OCI-LY7 (cell line): ENCODE data around the gene MRPL55. TPM values are rescaled to one million over a fixed set of nuclear protein-coding genes. Genes with fewer than 3 reads are reported as not detected.

ENCODE experiments used
- Bru-seq: library from RNA; stranded (reverse); fragments of 400-500 nt; gene quantifications from one replicate; lab custom pipeline; 2021; lab: Mats Ljungman, UMichigan
- BruChase-seq, 2 experiments: library from RNA; stranded (reverse); fragments of 400-500 nt; gene quantifications; one replicate each; lab custom pipeline; 2021; lab: Mats Ljungman, UMichigan
- BruUV-seq: library from RNA; stranded (reverse); fragments of 400-500 nt; replicated peaks from 2 replicates; lab custom pipeline; 2021; lab: Mats Ljungman, UMichigan
- CTCF ChIA-PET: fragments of 300-600 bp; sonication (Branson Sonifier 250); formaldehyde crosslinking; loops from one replicate; lab custom pipeline; 2022; ENCODE audit warnings: antibody characterized with exemption; ENCODE audit not compliant: unreplicated experiment; lab: Charles Lee
- POLR2A ChIA-PET: fragments of 300-600 bp; sonication (Branson Sonifier 250); formaldehyde crosslinking; loops from one replicate; lab custom pipeline; 2022; ENCODE audit warnings: antibody characterized with exemption; lab: Charles Lee
- DNase-seq: peaks from one replicate; pipeline ENCODE4 v3.0.0-alpha.2; 2015; ENCODE audit warnings: low spot score
- H2AFZ ChIP-seq: fragments of 200-600 bp; sonication (generic), shearing (Covaris generic); 2 replicates; pipeline ENCODE4 v1.6.1; 2014; ENCODE audit warnings: mild to moderate bottlenecking, antibody characterized with exemption, low read length, moderate library complexity
- H3K27ac ChIP-seq: fragments of 200-600 bp; sonication (generic); 2 replicates; pipeline ENCODE4 v1.5.1; 2014; ENCODE audit warnings: mixed run types, low read depth, mild to moderate bottlenecking, moderate library complexity, low read length, inconsistent platforms; ENCODE audit not compliant: poor library complexity, severe bottlenecking
- H3K36me3 ChIP-seq: fragments of 200-600 bp; sonication (generic); 2 replicates; pipeline ENCODE4 v1.6.1; 2014; ENCODE audit warnings: mild to moderate bottlenecking, antibody characterized with exemption, low read length, moderate library complexity, mixed read lengths; ENCODE audit not compliant: insufficient read depth
- H3K4me1 ChIP-seq: fragments of 200-600 bp; sonication (generic); 2 replicates; pipeline ENCODE4 v1.5.1; 2014; ENCODE audit warnings: mild to moderate bottlenecking, low read length; ENCODE audit not compliant: insufficient read depth, poor library complexity, severe bottlenecking
- H3K4me2 ChIP-seq: fragments of 200-600 bp; sonication (generic); 2 replicates; pipeline ENCODE4 v1.6.1; 2014; ENCODE audit warnings: mild to moderate bottlenecking, low read length
- H3K4me3 ChIP-seq: fragments of 200-600 bp; sonication (generic); 2 replicates; pipeline ENCODE4 v1.5.1; 2014; ENCODE audit warnings: mild to moderate bottlenecking, low read depth, low read length; ENCODE audit not compliant: poor library complexity, severe bottlenecking
- H3K79me2 ChIP-seq: fragments of 200-600 bp; sonication (generic); 2 replicates; pipeline ENCODE4 v1.6.1; 2016; ENCODE audit warnings: low read depth, mild to moderate bottlenecking, low read length, moderate library complexity, mixed read lengths; ENCODE audit not compliant: insufficient read depth
- H3K9me2 ChIP-seq: fragments of 200-600 bp; sonication (generic); 2 replicates; pipeline ENCODE4 v1.6.1; 2016; ENCODE audit warnings: mild to moderate bottlenecking, low read length, mixed read lengths; ENCODE audit not compliant: insufficient read depth
- H3K9me3 ChIP-seq: fragments of 200-600 bp; sonication (generic); 2 replicates; pipeline ENCODE4 v1.6.1; 2014; ENCODE audit warnings: mild to moderate bottlenecking, mixed run types, low read length, mixed read lengths
- H4K20me1 ChIP-seq: fragments of 200-600 bp; sonication (generic); 2 replicates; pipeline ENCODE4 v1.6.1; 2014; ENCODE audit warnings: mild to moderate bottlenecking, antibody characterized with exemption, low read length, moderate library complexity, mixed read lengths; ENCODE audit not compliant: insufficient read depth
- EZH2phosphoT487 ChIP-seq: fragments of 200-600 bp; sonication (generic); IDR thresholded peaks from 2 replicates; pipeline ENCODE4 v1.6.1; 2018; ENCODE audit warnings: low read depth, borderline replicate concordance, mild to moderate bottlenecking, mixed run types, antibody characterized with exemption, low read length, moderate library complexity, mixed read lengths
- intact Hi-C: fragments of 100-400 bp; cut with micrococcal nuclease; formaldehyde crosslinking; loops from one replicate; pipeline ENCODE4 v1.10.0; 2022; ENCODE audit not compliant: unreplicated experiment
- long read RNA-seq: library from polyadenylated mRNA; stranded (forward); transcript quantifications from one replicate; pipeline ENCODE4 v2.0.0, GENCODE V29; 2022
- total RNA-seq, 2 experiments: library from RNA; depleted of rRNA in 1 of 2; stranded (reverse); fragments of >200 nt in 1 of 2; shearing (Covaris generic) in 1 of 2; gene quantifications; 2 replicates each; pipeline ENCODE4 v1.2.3, GENCODE V29; 2014 to 2022
- TF ChIP-seq, protein P1 (sequence below): fragments of 200-600 bp; sonication (generic); conservative IDR thresholded peaks from 2 replicates; pipeline ENCODE4 v1.5.1; 2014; ENCODE audit warnings: mild to moderate bottlenecking, antibody characterized with exemption, low read length, moderate library complexity, mixed read lengths

MRPL55 gene
- total RNA-seq (2014; rRNA removed; shearing (Covaris generic)), result 92.8 and 99.5 TPM in 2 replicates
- 46.3 and 50.0 TPM in 2 replicates for total RNA-seq (2022)
- percentile 61 among the genes with signal in this experiment for Bru-seq, nascent RNA
- BruChase-seq, experiment 1, labeled RNA remaining after a 6-hour chase, result percentile 58 among the genes with signal in this experiment
- percentile 58 among the genes with signal in this experiment for BruChase-seq, experiment 2, labeled RNA remaining after a 2-hour chase
- long read RNA-seq, transcript MRPL55-204 (4 exons, 661 nt), result major isoform, 15 of 57 reads
- long read RNA-seq, transcript MRPL55-225 (2 exons, 848 nt), result minor isoform, 6 of 57 reads
- long read RNA-seq, transcript MRPL55-217 (4 exons, 565 nt), result minor isoform, 6 of 57 reads
- long read RNA-seq, transcript MRPL55-203 (5 exons, 744 nt), result minor isoform, 9 of 57 reads
- long read RNA-seq, partial matches to known transcripts, result 1 of 57 reads
- long read RNA-seq, other reads (novel, unspliced or antisense), result 8 of 57 reads

DNA sequence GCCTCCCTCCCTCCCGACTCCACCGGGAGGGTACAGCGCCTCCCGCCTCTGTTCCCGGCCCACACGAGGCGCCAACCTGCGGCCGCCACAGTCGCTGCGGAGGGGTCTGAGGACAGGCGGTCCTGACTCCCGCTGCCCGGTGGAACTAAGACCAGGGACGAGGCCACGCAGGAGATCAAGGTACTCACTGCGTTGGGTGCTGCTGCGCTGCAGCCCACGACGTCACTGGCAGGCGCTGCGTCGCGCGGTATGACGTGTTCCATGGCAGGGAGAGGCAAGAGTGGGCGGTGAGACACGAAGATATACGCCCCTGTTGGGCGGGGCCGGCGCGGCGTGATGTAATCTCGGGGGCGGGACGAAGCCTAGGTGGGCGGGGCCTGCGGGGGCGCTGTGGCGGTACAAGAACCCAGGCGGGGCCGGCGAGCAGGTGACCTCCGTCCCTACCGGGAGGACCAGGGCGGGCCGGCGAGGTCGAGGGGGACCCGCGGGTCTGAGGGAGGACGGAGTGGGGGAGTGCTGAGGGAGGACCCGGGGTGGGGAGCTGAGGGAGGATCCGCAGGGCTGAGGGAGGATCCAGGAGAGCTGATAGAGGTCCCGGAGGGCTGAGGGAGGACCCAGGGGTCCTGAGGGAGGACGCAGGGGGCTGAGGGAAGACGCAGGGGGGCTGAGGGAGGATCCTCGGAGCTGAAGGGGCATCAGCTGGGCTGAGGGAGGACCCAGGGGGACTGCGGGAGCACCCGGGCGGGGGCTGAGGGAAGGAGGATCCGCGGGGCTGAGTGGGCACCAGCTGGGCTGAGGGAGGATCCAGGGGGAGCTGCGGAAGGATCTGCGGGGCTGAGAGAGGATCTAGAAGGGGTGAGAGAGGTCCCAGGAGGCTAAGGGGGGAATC, at the start of gene MRPL55:
MRPL55 (minus strand) TSS at position 227 of the 889 bp plus-strand sequence. CDS start 1,039 bp downstream, outside the sequence.
- TF ChIP-seq, protein P1, sequence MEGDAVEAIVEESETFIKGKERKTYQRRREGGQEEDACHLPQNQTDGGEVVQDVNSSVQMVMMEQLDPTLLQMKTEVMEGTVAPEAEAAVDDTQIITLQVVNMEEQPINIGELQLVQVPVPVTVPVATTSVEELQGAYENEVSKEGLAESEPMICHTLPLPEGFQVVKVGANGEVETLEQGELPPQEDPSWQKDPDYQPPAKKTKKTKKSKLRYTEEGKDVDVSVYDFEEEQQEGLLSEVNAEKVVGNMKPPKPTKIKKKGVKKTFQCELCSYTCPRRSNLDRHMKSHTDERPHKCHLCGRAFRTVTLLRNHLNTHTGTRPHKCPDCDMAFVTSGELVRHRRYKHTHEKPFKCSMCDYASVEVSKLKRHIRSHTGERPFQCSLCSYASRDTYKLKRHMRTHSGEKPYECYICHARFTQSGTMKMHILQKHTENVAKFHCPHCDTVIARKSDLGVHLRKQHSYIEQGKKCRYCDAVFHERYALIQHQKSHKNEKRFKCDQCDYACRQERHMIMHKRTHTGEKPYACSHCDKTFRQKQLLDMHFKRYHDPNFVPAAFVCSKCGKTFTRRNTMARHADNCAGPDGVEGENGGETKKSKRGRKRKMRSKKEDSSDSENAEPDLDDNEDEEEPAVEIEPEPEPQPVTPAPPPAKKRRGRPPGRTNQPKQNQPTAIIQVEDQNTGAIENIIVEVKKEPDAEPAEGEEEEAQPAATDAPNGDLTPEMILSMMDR, result 0 out of 2 replicates have a peak, but pooled peaks have one; percentile 18
- TF ChIP-seq EZH2phosphoT487, result no peak
- peak; percentile 97 for DNase-seq
- intact Hi-C loops, result no loop called here
- Histone ChIP-seq H2AFZ (peak within 1 kb of the TSS; percentile 76), H3K4me1 (peaks cover 16% of the 10 kb centered on the region), H3K36me3 (peaks cover 10% of the 10 kb centered on the region; the same call in 1 of the 2 replicates), H3K4me3 (peak within 1 kb of the TSS; percentile 93), H4K20me1 (no peaks in the 10 kb centered on the region), H3K9me2 (no peaks in the 10 kb centered on the region), H3K9me3 (no peaks in the 10 kb centered on the region), H3K27ac (no peak within 1 kb of the TSS), H3K4me2 (peak within 1 kb of the TSS; percentile 99), H3K79me2 (peaks cover 8% of the 10 kb centered on the region)
- ChIA-PET POLR2A (interaction anchor here (0.9 to 1.6 kb wide), 3 partner anchors 22 to 349 kb away, joined by 3 to 7 read pairs (median 5); partner anchors contain the start of gene ARF1), CTCF (interaction anchor here (0.6 kb wide), 2 partner anchors 115 to 390 kb away, joined by 4 read pairs; no protein-coding TSS in a partner anchor)
- no TSS peak for BruUV-seq

- no peaks in the 10 kb centered on the region for H3K36me3 ChIP-seq
- no peaks in the 10 kb centered on the region for H3K9me2 ChIP-seq
- no peak overlapping the region for H2AFZ ChIP-seq
- POLR2A ChIA-PET, result no interaction called here
- CTCF ChIA-PET, result no interaction called here
- no peak overlapping the region for H3K4me2 ChIP-seq
- intact Hi-C loops, result no loop called here
- H3K9me3 ChIP-seq, result no peaks in the 10 kb centered on the region
- no peak for DNase-seq
- H4K20me1 ChIP-seq, result no peaks in the 10 kb centered on the region
- H3K4me1 ChIP-seq, result peaks cover 5% of the 10 kb centered on the region
- no peak overlapping the region for H3K4me3 ChIP-seq
- no peaks in the 10 kb centered on the region for H3K79me2 ChIP-seq
- TF ChIP-seq EZH2phosphoT487, result no peak
- TF ChIP-seq, protein P1, result no peak
- BruUV-seq, result no TSS peak
- H3K27ac ChIP-seq, result no peak overlapping the region
These were observed 49.3 kb upstream of the MRPL55 start for GRCh38 chr1:228158151-228159007.
